Kidney (tissue), 14 donors: ENCODE results near the gene MFN2. TPM values are rescaled to one million over a fixed set of nuclear protein-coding genes. Genes with fewer than 3 reads are reported as not detected.
"Not testable (repeated sequence)": the region's sequence is repeated elsewhere in the genome, so short reads cannot be mapped to it uniquely, and the experiment has no call there.

Experiments used
- DNase-seq, 5 donors: peaks; one replicate each; pipeline ENCODE4 v3.0.0-alpha.2; 2013 to 2020
- FAIRE-seq: peaks from 2 replicates; lab custom pipeline; 2012; peaks lifted over from hg19 to GRCh38; lab: Jason Lieb, UNC
- H3K27ac ChIP-seq, 2 donors: one replicate each; pipeline ENCODE4 v1.7.0; 2013; ENCODE audit warnings: low read depth in 2 of 2, low read length in 2 of 2, inconsistent platforms in 1 of 2
- H3K27me3 ChIP-seq: one replicate; pipeline ENCODE4 v1.7.1; 2013; ENCODE audit warnings: low read length, inconsistent platforms; ENCODE audit not compliant: control insufficient read depth, insufficient read depth
- H3K36me3 ChIP-seq, 3 donors: one replicate each; pipeline versions ENCODE4 v1.7.0 to v1.7.1; 2013; ENCODE audit warnings: low read length in 3 of 3, control low read depth in 1 of 3, inconsistent platforms in 1 of 3; ENCODE audit not compliant: insufficient read depth in 3 of 3, control insufficient read depth in 2 of 3
- H3K4me1 ChIP-seq, 3 donors: one replicate each; pipeline versions ENCODE4 v1.7.0 to v1.7.1; 2013; ENCODE audit warnings: low read length in 3 of 3, inconsistent platforms in 1 of 3, low read depth in 1 of 3; ENCODE audit not compliant: control insufficient read depth in 2 of 3, insufficient read depth in 2 of 3
- H3K4me3 ChIP-seq, 3 donors: one replicate each; pipeline versions ENCODE4 v1.7.0 to v1.8.1; 2013; ENCODE audit warnings: low read length in 3 of 3, control low read depth in 1 of 3, inconsistent platforms in 1 of 3
- H3K9ac ChIP-seq, 3 donors: one replicate each; pipeline versions ENCODE4 v1.7.0 to v1.7.1; 2013; ENCODE audit warnings: low read length in 3 of 3, control low read depth in 1 of 3, inconsistent platforms in 1 of 3
- H3K9me3 ChIP-seq, 3 donors: one replicate each; pipeline versions ENCODE4 v1.7.0 to v1.7.1; 2013; ENCODE audit warnings: low read length in 3 of 3, control low read depth in 1 of 3, inconsistent platforms in 1 of 3; ENCODE audit not compliant: control insufficient read depth in 2 of 3, insufficient read depth in 1 of 3
- intact Hi-C: fragments of 100-400 bp; cut with DNase I; formaldehyde crosslinking; loops from one replicate; pipeline ENCODE4 v1.11.1; 2022
- polyA plus RNA-seq: library from polyadenylated mRNA; stranded (reverse); fragments of 350-450 nt; fragmentation: Illumina TruSeq; extraction: RNeasy Lipid Tissue Mini Kit (QIAGEN cat#74804); gene quantifications from one replicate; pipeline ENCODE4 v1.2.3, GENCODE V29; 2014; ENCODE audit warnings: low read depth, low replicate concordance; ENCODE audit not compliant: insufficient read depth
- total RNA-seq: library from RNA; stranded (reverse); fragmentation: NEBNext Ultra II Directional; extraction: Animal tissue kit (Norgen Biotek cat#: 25700); gene quantifications from one replicate; pipeline ENCODE4 v1.2.1, GENCODE V29; 2021
- TF ChIP-seq, protein P1 (sequence below): IDR thresholded peaks from 3 replicates; pipeline ENCODE4 v1.5.1; 2012; ENCODE audit warnings: mild to moderate bottlenecking, moderate library complexity, borderline replicate concordance; ENCODE audit not compliant: insufficient read depth; ENCODE audit errors: extremely low read depth
- donor health status: control.
- donor health status: control.
- donor health status: control.
- donor health status: control.
- donor health status: control.
- donor health status: DM: yes; HTN: yes; CAD: no.
- donor health status: Normal renal cell carcinoma (clear cell type).

The MFN2 gene
- total and polyA plus RNA-seq, 2 donors from 2014 or later, result 41.1 to 77.6 TPM

DNA sequence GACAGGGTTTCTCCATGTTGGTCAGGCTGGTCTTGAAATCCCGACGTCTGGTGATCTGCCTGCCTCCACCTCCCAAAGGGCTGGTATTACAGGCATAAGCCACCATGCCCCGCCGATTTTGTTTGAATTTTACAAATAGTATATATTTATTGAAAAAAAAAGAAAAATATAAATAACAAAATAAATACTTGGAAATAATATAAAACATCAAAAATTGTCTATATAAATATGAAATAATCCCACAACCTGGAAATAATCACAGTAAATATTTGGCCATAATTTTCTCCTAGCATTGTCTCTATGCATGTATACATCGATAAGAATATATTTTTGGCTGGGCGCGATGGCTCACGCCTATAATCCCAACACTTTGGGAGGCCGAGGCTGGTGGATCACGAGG lies 48.4 kb upstream of the MFN2 start:
- no peaks in the 10 kb centered on the region for H3K36me3 ChIP-seq
- DNase-seq (no peak), FAIRE-seq (no peak)
- no peak overlapping the region for H3K9ac ChIP-seq
- no peaks in the 10 kb centered on the region for H3K27me3 ChIP-seq
- no peaks in the 10 kb centered on the region for H3K9me3 ChIP-seq
- H3K27ac ChIP-seq, result no peak overlapping the region
- TF ChIP-seq, protein P1, sequence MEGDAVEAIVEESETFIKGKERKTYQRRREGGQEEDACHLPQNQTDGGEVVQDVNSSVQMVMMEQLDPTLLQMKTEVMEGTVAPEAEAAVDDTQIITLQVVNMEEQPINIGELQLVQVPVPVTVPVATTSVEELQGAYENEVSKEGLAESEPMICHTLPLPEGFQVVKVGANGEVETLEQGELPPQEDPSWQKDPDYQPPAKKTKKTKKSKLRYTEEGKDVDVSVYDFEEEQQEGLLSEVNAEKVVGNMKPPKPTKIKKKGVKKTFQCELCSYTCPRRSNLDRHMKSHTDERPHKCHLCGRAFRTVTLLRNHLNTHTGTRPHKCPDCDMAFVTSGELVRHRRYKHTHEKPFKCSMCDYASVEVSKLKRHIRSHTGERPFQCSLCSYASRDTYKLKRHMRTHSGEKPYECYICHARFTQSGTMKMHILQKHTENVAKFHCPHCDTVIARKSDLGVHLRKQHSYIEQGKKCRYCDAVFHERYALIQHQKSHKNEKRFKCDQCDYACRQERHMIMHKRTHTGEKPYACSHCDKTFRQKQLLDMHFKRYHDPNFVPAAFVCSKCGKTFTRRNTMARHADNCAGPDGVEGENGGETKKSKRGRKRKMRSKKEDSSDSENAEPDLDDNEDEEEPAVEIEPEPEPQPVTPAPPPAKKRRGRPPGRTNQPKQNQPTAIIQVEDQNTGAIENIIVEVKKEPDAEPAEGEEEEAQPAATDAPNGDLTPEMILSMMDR, result no peak
- intact Hi-C loops, result no loop called here
- no peak overlapping the region for H3K4me3 ChIP-seq
- peaks cover 0 to 16% (median 4%) of the 10 kb centered on the region in 3 donors for H3K4me1 ChIP-seq

DNA sequence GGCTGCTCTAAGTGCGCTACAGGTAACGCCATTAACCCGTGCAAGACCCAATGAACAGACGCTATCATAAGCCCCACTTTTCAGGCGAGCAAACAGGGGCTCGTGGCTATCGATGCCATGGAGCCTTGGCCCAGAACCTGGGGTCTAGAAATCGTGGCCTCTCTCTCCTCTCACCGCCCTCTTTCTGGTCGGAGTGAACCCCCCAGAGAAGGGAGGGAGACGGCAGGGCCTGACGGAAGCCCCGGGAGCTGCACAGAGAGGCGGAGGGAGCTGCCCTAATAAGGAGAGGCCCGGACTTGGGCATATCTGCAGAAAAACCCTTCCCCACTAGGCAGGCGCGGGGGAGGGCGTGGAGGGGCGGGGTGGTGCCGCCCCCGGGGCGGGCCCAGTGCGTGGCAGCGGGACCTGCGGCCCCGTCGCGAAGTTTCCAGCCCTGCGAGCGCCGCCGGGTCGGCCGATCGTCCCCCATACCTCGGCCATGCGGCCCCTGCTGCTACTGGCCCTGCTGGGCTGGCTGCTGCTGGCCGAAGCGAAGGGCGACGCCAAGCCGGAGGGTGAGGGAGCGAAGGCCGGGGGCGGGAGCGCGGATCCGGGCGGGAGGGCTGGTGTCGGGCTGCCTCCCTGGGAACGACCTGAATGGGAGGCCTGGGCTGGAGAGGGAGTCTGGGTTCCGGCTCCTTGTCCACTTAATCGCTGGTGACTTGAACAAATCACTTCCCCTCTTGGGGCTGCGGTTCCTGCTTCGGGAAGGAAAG lies 45.8 kb upstream of the MFN2 start, which contains the start of gene PLOD1:
Gene PLOD1 (plus strand): TSS at position 416 of the 755 bp plus-strand sequence. CDS start 63 bp downstream, at position 479.
- Histone ChIP-seq H3K9me3 (no peaks in the 10 kb centered on the region), H3K27me3 (no peaks in the 10 kb centered on the region), H3K4me3 (peak within 1 kb of the TSS; percentile 55 to 88 (median 82)), H3K4me1 (peaks cover 0 to 21% (median 4%) of the 10 kb centered on the region in 3 donors), H3K36me3 (no peaks in the 10 kb centered on the region), H3K27ac (peak within 1 kb of the TSS; percentile 63 to 96), H3K9ac (peak within 1 kb of the TSS; percentile 30 to 91 (median 78))
- TF ChIP-seq, protein P1, result no peak
- FAIRE-seq, result no peak
- DNase-seq, result peak; percentile 92 to 96 (median 93)
- intact Hi-C loops, result no loop called here

DNA sequence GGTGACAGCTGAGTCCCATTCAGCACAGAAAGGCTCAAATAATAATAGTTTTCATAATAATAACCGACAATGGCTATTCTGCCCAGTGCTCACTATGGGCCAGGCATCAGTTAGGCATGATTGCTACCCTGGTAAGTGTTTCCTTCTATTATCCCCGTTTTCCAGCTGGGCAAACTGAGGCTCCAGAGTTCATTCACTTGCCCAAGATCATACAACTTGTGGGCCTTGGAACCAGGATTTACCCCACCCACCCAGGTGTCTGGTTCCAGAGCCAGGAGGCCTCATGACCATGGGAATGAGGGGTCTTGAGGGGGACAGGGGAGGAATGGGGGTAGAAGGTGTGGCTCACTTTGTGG lies 45.2 kb upstream of the MFN2 start:
- Histone ChIP-seq H3K27me3 (no peaks in the 10 kb centered on the region), H3K4me1 (peaks cover 0 to 18% (median under 1%) of the 10 kb centered on the region in 3 donors), H3K9me3 (no peaks in the 10 kb centered on the region), H3K27ac (peak overlapping the region; percentile 63 to 96), H3K9ac (peak overlapping the region; percentile 30 to 91 (median 78)), H3K4me3 (peak overlapping the region; percentile 55 to 88 (median 82)), H3K36me3 (no peaks in the 10 kb centered on the region)
- DNase-seq (peak in 1 of 5 donors; percentile 67), FAIRE-seq (no peak)
- TF ChIP-seq, protein P1, result no peak
- intact Hi-C loops, result no loop called here

DNA sequence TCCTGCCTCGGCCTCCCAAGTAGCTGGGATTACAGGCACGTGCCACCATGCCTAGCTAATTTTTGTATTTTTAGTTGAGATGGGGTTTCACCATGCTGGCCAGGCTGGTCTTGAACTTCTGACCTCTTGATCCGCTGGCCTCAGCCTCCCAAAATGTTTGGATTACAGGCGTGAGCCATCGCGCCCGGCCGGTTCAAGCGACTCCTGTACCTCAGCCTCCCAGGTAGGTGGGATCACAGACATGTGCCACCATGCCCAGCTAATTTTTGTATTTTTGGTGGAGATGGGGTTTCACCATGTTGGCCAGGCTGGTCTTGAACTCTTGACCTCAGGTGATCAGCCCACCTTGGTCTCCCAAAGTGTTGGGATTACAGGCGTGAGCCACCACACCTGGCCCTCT lies 44.5 kb upstream of the MFN2 start:
- intact Hi-C loops, H3K9ac ChIP-seq, H3K36me3 ChIP-seq, FAIRE-seq, H3K4me3 ChIP-seq, DNase-seq, H3K27me3 ChIP-seq, H3K27ac ChIP-seq, H3K9me3 ChIP-seq: not testable (repeated sequence)
- H3K4me1 ChIP-seq, result peaks cover 0 to 22% (median 0%) of the 10 kb centered on the region in 3 donors
